ENCODE data around the gene FABP1. TPM values are rescaled to one million over a fixed set of nuclear protein-coding genes. Genes with fewer than 3 reads are reported as not detected.

The FABP1 gene
- total RNA-seq, 2 donors from 2014 or later: 2,293 to 3,160 TPM

- DNase-seq: no peak
- intact Hi-C loops (cut with DNase I, micrococcal nuclease): no loop called here
- no peak for ATAC-seq
These were observed 4.5 kb downstream of the FABP1 start for GRCh38 chr2:88123164-88123974.

GRCh38 chr2:88122141-88122884, 5.5 kb downstream of the FABP1 start:
- peak; percentile 60 for ATAC-seq
- intact Hi-C loops (cut with DNase I, micrococcal nuclease): no loop called here
- DNase-seq: peak in 1 of 2 donors; percentile 44

- intact Hi-C loops (cut with DNase I, micrococcal nuclease): no loop called here
- DNase-seq: no peak
- ATAC-seq: peak; percentile 17
These were observed 6.2 kb downstream of the FABP1 start for GRCh38 chr2:88121678-88122077.

GRCh38 chr2:88117973-88118372, 9.9 kb downstream of the FABP1 start:
- intact Hi-C loops (cut with DNase I, micrococcal nuclease): no loop called here
- ATAC-seq (no peak), DNase-seq (no peak)

- intact Hi-C loops (cut with DNase I, micrococcal nuclease): no loop called here
- DNase-seq: no peak
- ATAC-seq: no peak
These were observed 11.0 kb downstream of the FABP1 start for GRCh38 chr2:88116669-88117432.

GRCh38 chr2:88115825-88116518, 11.9 kb downstream of the FABP1 start:
- intact Hi-C loops (cut with DNase I, micrococcal nuclease): no loop called here
- ATAC-seq: no peak

GRCh38 chr2:88114889-88115288, 13.0 kb downstream of the FABP1 start:
- no peak for ATAC-seq
- intact Hi-C loops (cut with DNase I, micrococcal nuclease): no loop called here
- no peak for DNase-seq

More at GRCh38 chr2:88115825-88116518, 11.9 kb downstream of the FABP1 start:
- DNase-seq: no peak

- no peak for ATAC-seq
- intact Hi-C loops (cut with DNase I, micrococcal nuclease): no loop called here
- DNase-seq: no peak
These were observed 14.8 kb downstream of the FABP1 start for GRCh38 chr2:88113069-88113468.

- ATAC-seq (no peak), DNase-seq (no peak)
- intact Hi-C loops (cut with DNase I, micrococcal nuclease): no loop called here
These were observed 17.0 kb downstream of the FABP1 start for GRCh38 chr2:88110830-88111229.

- ATAC-seq (no peak), DNase-seq (no peak)
- intact Hi-C loops (cut with DNase I, micrococcal nuclease): no loop called here
These were observed 19.1 kb downstream of the FABP1 start for GRCh38 chr2:88108796-88109195.

GRCh38 chr2:88100489-88100858, 27.4 kb downstream of the FABP1 start:
- no peak for DNase-seq
- ATAC-seq: no peak
- intact Hi-C loops (cut with DNase I, micrococcal nuclease): no loop called here

GRCh38 chr2:88099798-88100488, 27.9 kb downstream of the FABP1 start:
- intact Hi-C loops (cut with DNase I, micrococcal nuclease): no loop called here
- DNase-seq: no peak
- no peak for ATAC-seq

GRCh38 chr2:88098558-88098900, 29.3 kb downstream of the FABP1 start:
- no peak for DNase-seq
- intact Hi-C loops (cut with DNase I, micrococcal nuclease): no loop called here
- no peak for ATAC-seq

- intact Hi-C loops (cut with DNase I, micrococcal nuclease): no loop called here
- no peak for DNase-seq
- ATAC-seq: no peak
These were observed 29.8 kb downstream of the FABP1 start for GRCh38 chr2:88097891-88098557.

GRCh38 chr2:88097192-88097591, 30.7 kb downstream of the FABP1 start:
- DNase-seq (no peak), ATAC-seq (no peak)
- intact Hi-C loops (cut with DNase I, micrococcal nuclease): no loop called here

- peak; percentile 55 for ATAC-seq
- intact Hi-C loops (cut with DNase I, micrococcal nuclease): no loop called here
- DNase-seq: no peak
These were observed 31.2 kb downstream of the FABP1 start for GRCh38 chr2:88096708-88097107.

GRCh38 chr2:88095022-88095421, 32.8 kb downstream of the FABP1 start:
- intact Hi-C loops (cut with DNase I, micrococcal nuclease): no loop called here
- no peak for DNase-seq
- ATAC-seq: no peak

- ATAC-seq (no peak), DNase-seq (no peak)
- intact Hi-C loops (cut with DNase I, micrococcal nuclease): no loop called here
These were observed 35.1 kb downstream of the FABP1 start for GRCh38 chr2:88092773-88093172.

Measured in left colon (tissue), 2 donors.